Stomach (tissue), 9 donors: ENCODE results near the gene MYH9. TPM values are rescaled to one million over a fixed set of nuclear protein-coding genes. Genes with fewer than 3 reads are reported as not detected.
"Not testable (repeated sequence)": the region's sequence is repeated elsewhere in the genome, so short reads cannot be mapped to it uniquely, and the experiment has no call there.

ENCODE experiments used
- DNase-seq, 2 donors: peaks; one replicate each; pipeline versions ENCODE4 v3.0.0 to v3.0.0-alpha.2; 2013 to 2019
- H3K27ac ChIP-seq, 5 donors: fragments of 200-600 bp in 4 of 5; sonication (generic) in 4 of 5; one replicate each; pipeline ENCODE4 v1.5.1; 2013 to 2019; ENCODE audit warnings: mild to moderate bottlenecking in 1 of 5, moderate library complexity in 1 of 5
- H3K27me3 ChIP-seq, 3 donors: fragments of 200-600 bp; sonication (generic); one replicate each; pipeline ENCODE4 v1.5.1; 2017 to 2019; ENCODE audit warnings: mixed run types in 1 of 3
- H3K36me3 ChIP-seq, 4 donors: fragments of 200-600 bp; sonication (generic); 1 replicate in 3 of 4; 2 replicates in 1 of 4; pipeline ENCODE4 v1.5.1; 2016 to 2019
- H3K4me1 ChIP-seq, 4 donors: fragments of 200-600 bp; sonication (generic); one replicate each; pipeline ENCODE4 v1.5.1; 2016 to 2019
- H3K4me3 ChIP-seq, 4 donors: fragments of 200-600 bp; sonication (generic) in 3 of 4; one replicate each; pipeline ENCODE4 v1.5.1; 2016 to 2019; ENCODE audit warnings: mild to moderate bottlenecking in 1 of 4
- H3K9me3 ChIP-seq, 4 donors: fragments of 200-600 bp; sonication (generic); one replicate each; pipeline ENCODE4 v1.5.1; 2016 to 2019
- CTCF ChIP-seq, 7 experiments: fragments of 450-650 bp in 4 of 7; fragments of 200-600 bp in 3 of 7; sonication (generic) in 3 of 7; IDR thresholded peaks; one replicate each; pipeline ENCODE4 v1.5.1; 2016 to 2019; ENCODE audit warnings: antibody characterized with exemption in 7 of 7, control low read depth in 2 of 7, mild to moderate bottlenecking in 1 of 7
- EP300 ChIP-seq: sonication (generic); formaldehyde crosslinking; IDR thresholded peaks from one replicate; pipeline ENCODE4 v1.6.1; 2017; ENCODE audit warnings: antibody characterized with exemption
- POLR2A ChIP-seq, 4 donors: fragments of 450-650 bp; IDR thresholded peaks; one replicate each; pipeline ENCODE4 v1.6.1; 2016; ENCODE audit warnings: antibody characterized with exemption in 4 of 4, control low read depth in 2 of 4, mild to moderate bottlenecking in 1 of 4, moderate library complexity in 1 of 4
- POLR2AphosphoS5 ChIP-seq, 3 donors: sonication (generic); formaldehyde crosslinking; IDR thresholded peaks; one replicate each; pipeline ENCODE4 v1.6.1; 2016; ENCODE audit warnings: antibody characterized with exemption in 3 of 3
- WGBS, 5 donors: extraction: QIAGEN DNeasy Blood & Tissue Kit in 3 of 5; methylation state at CpG; one replicate each; pipeline versions ENCODE4 v1.1.5 to v1.1.7; 2013 to 2018; 5-methylcytosine and 5-hydroxymethylcytosine counted together
- intact Hi-C: fragments of 100-400 bp; cut with DNase I; formaldehyde crosslinking; loops from one replicate; pipeline ENCODE4 v1.15.1; 2023; ENCODE audit warnings: low total_unique reads
- polyA plus RNA-seq, 3 donors: library from polyadenylated mRNA; stranded (reverse); fragments of 200-250 nt; gene quantifications; one replicate each; pipeline ENCODE4 v1.2.3, GENCODE V29; 2013
- total RNA-seq, 5 donors: library from RNA; depleted of rRNA; stranded (reverse); fragments of >200 nt; gene quantifications; one replicate each; pipeline versions ENCODE4 v1.1.0 to v1.2.3, GENCODE V29; 2014 to 2016
- donor health status: healthy with polysubstance abuse.
- donor health status: Bipolar disorder and iron deficiency.
- donor health status: healthy.

Gene MYH9
- total and polyA plus RNA-seq, 8 donors = 46.7 to 620 (median 197) TPM

GRCh38 chr22:36413022-36413775, 25.4 kb upstream of the MYH9 start:
- DNase-seq = no peak
- Histone ChIP-seq H3K4me3 (no peak overlapping the region), H3K27ac (no peak overlapping the region), H3K36me3 (no peaks in the 10 kb centered on the region), H3K27me3 (no peaks in the 10 kb centered on the region), H3K4me1 (peaks cover 9 to 38% (median 34%) of the 10 kb centered on the region in 4 donors), H3K9me3 (no peaks in the 10 kb centered on the region)
- 81 to 94% (median 89%) methylated on average over 7 to 11 of the region's 11 CpGs for WGBS, 5 donors
- no peak for TF ChIP-seq POLR2AphosphoS5 (IDR thresholded peaks at IDR 0.05)
- TF ChIP-seq CTCF (IDR thresholded peaks at IDR 0.05) = no peak
- TF ChIP-seq POLR2A (IDR thresholded peaks at IDR 0.05) = no peak
- TF ChIP-seq EP300 = no peak
- intact Hi-C loops = no loop called here

GRCh38 chr22:36411589-36412258, 24.0 kb upstream of the MYH9 start:
- Histone ChIP-seq H3K27me3 (no peaks in the 10 kb centered on the region), H3K9me3 (no peaks in the 10 kb centered on the region), H3K36me3 (no peaks in the 10 kb centered on the region), H3K4me1 (peaks cover 9 to 25% (median 23%) of the 10 kb centered on the region in 4 donors), H3K27ac (peak overlapping the region in 4 of 5 donors; percentile 4 to 95 (median 88)), H3K4me3 (no peak overlapping the region)
- TF ChIP-seq CTCF (IDR thresholded peaks at IDR 0.05) = no peak
- TF ChIP-seq POLR2A (IDR thresholded peaks at IDR 0.05) = no peak
- no peak for TF ChIP-seq POLR2AphosphoS5 (IDR thresholded peaks at IDR 0.05)
- no peak for TF ChIP-seq EP300
- WGBS, 5 donors = 54 to 71% (median 64%) methylated on average over 6 of the region's 6 CpGs
- intact Hi-C loops = no loop called here
- DNase-seq = peak in 1 of 2 donors; percentile 66

- Histone ChIP-seq H3K27me3 (no peaks in the 10 kb centered on the region), H3K4me3 (peak overlapping the region; percentile 24 to 40 (median 34)), H3K4me1 (peaks cover 9 to 38% (median 23%) of the 10 kb centered on the region in 4 donors), H3K27ac (peak overlapping the region; percentile 78 to 95 (median 88)), H3K36me3 (no peaks in the 10 kb centered on the region), H3K9me3 (no peaks in the 10 kb centered on the region)
- 14 to 45% (median 19%) methylated on average over 43 to 56 of the region's 56 CpGs for WGBS, 5 donors
- intact Hi-C loops = no loop called here
- DNase-seq = peak; percentile 98
- peak in 1 of 4 donors; percentile 73 for TF ChIP-seq POLR2A (IDR thresholded peaks at IDR 0.05)
- peak; percentile 38 to 93 (median 85) for TF ChIP-seq POLR2AphosphoS5 (IDR thresholded peaks at IDR 0.05)
- TF ChIP-seq EP300 = no peak
- peak in 1 of 7 experiments; percentile 45 for TF ChIP-seq CTCF (IDR thresholded peaks at IDR 0.05)
Observed at GRCh38 chr22:36409911-36410756, 22.4 kb upstream of the MYH9 start.

- 48 to 85% (median 65%) methylated on average over 15 of the region's 15 CpGs for WGBS, 5 donors
- H3K36me3 ChIP-seq, H3K27me3 ChIP-seq, intact Hi-C loops, H3K9me3 ChIP-seq, DNase-seq: not testable (repeated sequence)
- H3K27ac ChIP-seq = peak overlapping the region; percentile 78 to 95 (median 88)
- peak overlapping the region; percentile 24 to 40 (median 34) for H3K4me3 ChIP-seq
- peaks cover 9 to 38% (median 23%) of the 10 kb centered on the region in 4 donors for H3K4me1 ChIP-seq
Observed at GRCh38 chr22:36409554-36409910, 21.8 kb upstream of the MYH9 start.
